ENCODE data around the gene MCFD2.

The MCFD2 gene

GRCh38 chr2:46862514-46862913 is 53.1 kb downstream of the MCFD2 start:
- Mint-ChIP-seq H3K9me3 (peaks cover 17% of the 10 kb centered on the region), H3K4me1 (peaks cover 64% of the 10 kb centered on the region), H3K27me3 (ENCODE audit: low read depth) (peaks cover 3% of the 10 kb centered on the region), H3K27ac (peak overlapping the region; percentile 96 to 99 (median 97)), H3K4me3 (peak overlapping the region in 1 of 3 experiments; percentile 1), H3K36me3 (ENCODE audit: low read depth) (peaks cover 7% of the 10 kb centered on the region)
- TF ChIP-seq, protein P1, sequence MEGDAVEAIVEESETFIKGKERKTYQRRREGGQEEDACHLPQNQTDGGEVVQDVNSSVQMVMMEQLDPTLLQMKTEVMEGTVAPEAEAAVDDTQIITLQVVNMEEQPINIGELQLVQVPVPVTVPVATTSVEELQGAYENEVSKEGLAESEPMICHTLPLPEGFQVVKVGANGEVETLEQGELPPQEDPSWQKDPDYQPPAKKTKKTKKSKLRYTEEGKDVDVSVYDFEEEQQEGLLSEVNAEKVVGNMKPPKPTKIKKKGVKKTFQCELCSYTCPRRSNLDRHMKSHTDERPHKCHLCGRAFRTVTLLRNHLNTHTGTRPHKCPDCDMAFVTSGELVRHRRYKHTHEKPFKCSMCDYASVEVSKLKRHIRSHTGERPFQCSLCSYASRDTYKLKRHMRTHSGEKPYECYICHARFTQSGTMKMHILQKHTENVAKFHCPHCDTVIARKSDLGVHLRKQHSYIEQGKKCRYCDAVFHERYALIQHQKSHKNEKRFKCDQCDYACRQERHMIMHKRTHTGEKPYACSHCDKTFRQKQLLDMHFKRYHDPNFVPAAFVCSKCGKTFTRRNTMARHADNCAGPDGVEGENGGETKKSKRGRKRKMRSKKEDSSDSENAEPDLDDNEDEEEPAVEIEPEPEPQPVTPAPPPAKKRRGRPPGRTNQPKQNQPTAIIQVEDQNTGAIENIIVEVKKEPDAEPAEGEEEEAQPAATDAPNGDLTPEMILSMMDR (IDR thresholded peaks at IDR 0.05; ENCODE audit: unreplicated experiment in 3 of 3) = no peak

GRCh38 chr2:46861916-46862315 is 53.7 kb downstream of the MCFD2 start:
- H3K27me3 Mint-ChIP-seq (ENCODE audit: low read depth) = peaks cover 3% of the 10 kb centered on the region
- peaks cover 66% of the 10 kb centered on the region for H3K4me1 Mint-ChIP-seq
- H3K36me3 Mint-ChIP-seq (ENCODE audit: low read depth) = peaks cover 7% of the 10 kb centered on the region
- H3K4me3 Mint-ChIP-seq = no peak overlapping the region
- TF ChIP-seq, protein P1 (IDR thresholded peaks at IDR 0.05; ENCODE audit: unreplicated experiment in 3 of 3) = no peak
- H3K9me3 Mint-ChIP-seq = peaks cover 17% of the 10 kb centered on the region
- H3K27ac Mint-ChIP-seq = peak overlapping the region; percentile 96 to 99 (median 97)

GRCh38 chr2:46859482-46859881 is 56.1 kb downstream of the MCFD2 start:
- Mint-ChIP-seq H3K4me3 (no peak overlapping the region), H3K27me3 (ENCODE audit: low read depth) (no peaks in the 10 kb centered on the region), H3K27ac (peak overlapping the region in 2 of 3 experiments; percentile 52 to 92), H3K4me1 (peaks cover 66% of the 10 kb centered on the region), H3K36me3 (ENCODE audit: low read depth) (peaks cover 4% of the 10 kb centered on the region), H3K9me3 (peaks cover 7% of the 10 kb centered on the region)
- TF ChIP-seq, protein P1 (IDR thresholded peaks at IDR 0.05; ENCODE audit: unreplicated experiment in 3 of 3) = no peak

DNA sequence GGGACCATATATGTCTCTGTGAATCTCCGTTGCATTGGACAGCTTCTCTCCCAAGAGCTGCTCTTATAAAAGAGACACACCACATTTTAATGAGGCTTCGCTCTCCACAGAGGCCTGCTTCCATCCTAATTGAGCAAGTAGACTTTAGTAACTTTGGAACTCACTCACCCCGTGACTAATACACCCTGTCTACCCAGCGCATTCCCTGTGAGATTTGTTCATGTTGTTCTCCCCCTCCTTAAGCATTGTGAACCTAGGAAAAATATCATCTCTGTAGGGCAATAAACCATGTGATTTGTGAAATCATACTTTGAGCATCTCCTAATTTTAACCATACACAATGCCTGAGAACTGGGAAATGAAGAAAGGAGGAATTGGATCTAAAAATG is 56.9 kb downstream of the MCFD2 start:
- Mint-ChIP-seq H3K27ac (peak overlapping the region in 2 of 3 experiments; percentile 45 to 92), H3K9me3 (peaks cover 6% of the 10 kb centered on the region), H3K27me3 (ENCODE audit: low read depth) (no peaks in the 10 kb centered on the region), H3K4me3 (no peak overlapping the region), H3K36me3 (ENCODE audit: low read depth) (no peaks in the 10 kb centered on the region), H3K4me1 (peaks cover 64% of the 10 kb centered on the region)
- TF ChIP-seq, protein P1 (IDR thresholded peaks at IDR 0.05; ENCODE audit: unreplicated experiment in 3 of 3) = no peak

DNA sequence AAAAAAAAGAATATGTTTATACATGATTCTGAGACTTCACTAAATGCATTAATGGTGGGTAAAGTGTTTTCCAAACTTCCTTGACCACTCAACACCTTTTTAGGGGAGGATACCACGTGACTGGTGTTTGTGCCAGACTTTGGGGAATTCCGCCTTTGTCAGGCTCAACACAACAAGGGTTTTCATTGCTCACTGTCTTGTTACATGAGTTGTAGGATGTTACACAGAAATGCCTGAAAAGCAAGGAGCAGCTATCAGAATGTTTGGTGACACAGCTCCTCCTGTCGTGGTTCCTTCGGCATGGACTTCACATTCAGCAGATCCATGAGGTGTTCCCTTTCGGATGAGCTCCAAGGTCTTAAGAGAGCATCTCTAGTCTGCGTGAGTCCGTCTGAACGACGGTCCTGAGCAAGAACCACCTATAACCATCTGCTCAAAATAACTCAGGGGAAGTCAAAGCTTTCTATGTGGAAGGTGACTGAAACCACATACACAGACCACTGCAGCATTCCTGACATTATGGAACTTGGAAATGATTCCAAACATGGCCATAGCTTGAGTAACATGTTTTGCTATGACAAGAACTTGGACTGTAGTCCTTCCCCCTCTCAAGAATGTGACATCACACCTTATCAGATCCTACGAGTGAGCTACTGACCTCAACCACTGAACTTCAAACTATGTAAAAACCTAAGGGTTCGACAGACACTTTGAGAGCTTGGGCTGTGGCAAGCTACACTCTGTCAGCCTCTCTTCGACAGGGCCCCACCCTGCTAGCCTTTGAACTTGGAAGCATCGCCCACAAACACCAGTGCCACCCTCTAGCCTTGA is 57.5 kb downstream of the MCFD2 start:
- no peak overlapping the region for H3K4me3 Mint-ChIP-seq
- no peaks in the 10 kb centered on the region for H3K36me3 Mint-ChIP-seq (ENCODE audit: low read depth)
- peaks cover 6% of the 10 kb centered on the region for H3K9me3 Mint-ChIP-seq
- H3K27me3 Mint-ChIP-seq (ENCODE audit: low read depth) = no peaks in the 10 kb centered on the region
- peaks cover 60% of the 10 kb centered on the region for H3K4me1 Mint-ChIP-seq
- peak overlapping the region in 2 of 3 experiments; percentile 58 to 92 for H3K27ac Mint-ChIP-seq
- TF ChIP-seq, protein P1 (IDR thresholded peaks at IDR 0.05; ENCODE audit: unreplicated experiment in 3 of 3) = no peak

GRCh38 chr2:46856336-46856735 is 59.3 kb downstream of the MCFD2 start:
- peak overlapping the region in 2 of 3 experiments; percentile 92 to 94 for H3K27ac Mint-ChIP-seq
- H3K4me3 Mint-ChIP-seq = no peak overlapping the region
- TF ChIP-seq, protein P1 (IDR thresholded peaks at IDR 0.05; ENCODE audit: unreplicated experiment in 3 of 3) = no peak
- H3K36me3 Mint-ChIP-seq (ENCODE audit: low read depth) = no peaks in the 10 kb centered on the region
- H3K27me3 Mint-ChIP-seq (ENCODE audit: low read depth) = no peaks in the 10 kb centered on the region
- H3K9me3 Mint-ChIP-seq = peaks cover 6% of the 10 kb centered on the region
- peaks cover 47% of the 10 kb centered on the region for H3K4me1 Mint-ChIP-seq
